Camera-type eye (tissue), 1 donor: ENCODE data around the gene TIMM9. TPM values are rescaled to one million over a fixed set of nuclear protein-coding genes. Genes with fewer than 3 reads are reported as not detected.

ENCODE experiments used
- total RNA-seq: library from RNA; depleted of rRNA; stranded (reverse); fragments of >200 nt; gene quantifications from one replicate; pipeline ENCODE4 v1.2.3, GENCODE V29; 2014

Gene TIMM9
- 37.7 TPM for total RNA-seq

DNA sequence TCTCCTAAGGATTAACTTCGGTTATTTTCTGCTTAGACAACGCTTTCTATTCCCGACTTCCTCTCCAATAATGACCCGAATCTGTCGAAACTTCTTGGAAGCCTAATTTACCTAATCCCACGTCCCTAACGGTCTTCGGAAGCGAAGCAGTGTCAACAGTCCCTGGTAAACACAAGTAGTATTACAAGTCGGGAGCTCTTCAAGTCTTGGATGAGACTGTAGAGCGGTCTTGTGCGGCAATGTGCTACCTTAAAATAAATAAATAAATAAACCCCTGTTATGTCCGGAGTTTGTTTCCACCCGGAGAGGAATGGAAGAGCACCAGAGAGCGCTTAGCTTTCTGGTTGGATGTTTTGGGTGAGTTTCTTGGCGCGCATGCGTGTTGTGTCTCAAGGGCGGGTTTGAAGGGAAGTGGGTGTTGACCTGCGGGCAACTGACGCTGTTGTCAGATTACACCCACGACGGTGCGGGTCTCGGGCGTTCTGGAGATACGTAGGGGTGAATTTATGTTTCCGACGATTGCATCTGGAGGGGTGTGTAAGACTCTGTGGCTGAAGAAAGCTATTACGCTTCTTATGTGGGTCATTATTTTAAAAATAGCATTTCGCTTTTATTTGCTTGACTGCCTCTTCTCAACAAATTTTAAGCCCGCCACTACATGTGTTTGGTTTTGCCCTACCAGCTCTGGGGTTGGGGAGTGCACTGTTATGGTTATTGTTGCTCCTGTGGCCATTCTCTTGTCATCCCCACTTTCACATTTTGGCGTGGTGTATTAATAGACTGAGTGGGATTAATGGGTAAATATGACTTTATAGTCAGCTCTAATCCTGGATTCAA is at the start of gene TIMM9, which contains the start of gene KIAA0586:
Gene TIMM9, minus strand, starts transcription at position 251 of the 837 bp plus-strand sequence. CDS start 15,586 bp downstream, outside the sequence.
Gene KIAA0586, plus strand, starts transcription at position 439 of the 837 bp plus-strand sequence. CDS start 546 bp downstream, outside the sequence.

DNA sequence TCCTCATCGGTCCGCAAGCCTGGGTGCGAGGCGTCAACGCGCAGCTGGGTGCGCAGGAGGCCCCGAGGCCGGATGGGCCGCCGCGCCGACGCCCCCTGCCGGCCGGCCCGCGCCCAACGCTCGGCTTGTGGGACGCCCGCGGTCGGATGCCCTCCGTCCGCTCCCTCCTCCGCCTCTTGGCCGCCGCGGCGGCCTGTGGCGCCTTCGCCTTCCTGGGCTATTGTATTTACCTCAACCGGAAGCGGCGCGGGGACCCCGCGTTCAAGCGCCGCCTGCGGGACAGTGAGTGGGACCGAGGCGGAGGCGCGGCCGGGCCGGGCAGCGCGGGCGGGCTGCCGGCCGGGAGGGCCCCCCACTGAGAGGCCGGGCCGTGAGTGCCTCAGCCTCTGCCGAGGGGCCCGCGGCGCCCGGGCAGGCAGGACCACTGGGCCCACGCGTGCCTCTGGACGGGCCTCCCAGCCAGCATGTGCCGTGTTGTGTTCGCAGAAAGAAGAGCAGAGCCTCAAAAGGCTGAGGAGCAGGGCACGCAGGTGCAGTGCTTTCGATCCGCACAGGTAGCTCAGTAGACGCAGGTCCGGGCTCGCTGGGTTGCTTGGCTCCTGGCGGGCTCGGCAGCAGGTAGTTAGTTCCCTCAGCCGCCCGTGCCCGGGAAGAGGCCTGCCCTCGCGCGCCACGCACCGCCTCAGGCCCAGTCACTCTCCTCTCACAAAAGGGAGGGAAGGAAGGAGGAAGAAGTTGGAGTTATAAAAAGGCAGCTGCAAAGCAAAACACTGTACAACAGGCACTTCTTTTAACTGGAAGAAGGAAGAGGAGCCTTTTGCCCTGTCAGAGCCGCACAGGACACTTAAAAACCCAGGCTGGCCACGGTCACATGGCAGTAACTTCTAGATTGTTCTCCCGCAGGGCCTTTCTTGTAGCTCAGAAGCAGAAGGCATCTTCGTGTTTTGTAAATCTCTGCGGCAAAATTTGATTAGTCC is 31.2 kb downstream of the TIMM9 start, which contains the start of gene TOMM20L:
Gene TOMM20L, plus strand, starts transcription at position 119 of the 977 bp plus-strand sequence. Its CDS starts 28 bp downstream, at position 147.

Other genes with a start within 250 kb of the TIMM9 start
- 86.1 TPM for gene ACTR10, start 227.4 kb downstream of the TIMM9 start, total RNA-seq
- gene PSMA3, start 182.7 kb downstream of the TIMM9 start, total RNA-seq, result 60.0 TPM
- gene ARID4A, start 129.0 kb downstream of the TIMM9 start, total RNA-seq, result 45.4 TPM
- not detected for gene TOMM20L, start 31.6 kb downstream of the TIMM9 start, total RNA-seq
- 38.5 TPM for gene KIAA0586, start 188 bp upstream of the TIMM9 start, total RNA-seq
- gene DACT1, start 210.4 kb upstream of the TIMM9 start, total RNA-seq, result 27.2 TPM